Astrocyte of the cerebellum (primary cell): Measurements from ENCODE around the gene DMAC1.

Experiments
- DNase-seq: peaks from one replicate; pipeline ENCODE4 v3.0.0-alpha.2; 2011; ENCODE audit warnings: low read depth
- H3K4me3 ChIP-seq: 2 replicates; pipeline ENCODE4 v1.5.1; 2011; ENCODE audit warnings: mild to moderate bottlenecking, low read depth, low read length, moderate library complexity
- in situ Hi-C: cut with HindIII; loops from 2 replicates; pipeline ENCODE4 v1.10.0; 2017; ENCODE audit warnings: low sequenced_read_pairs
- TF ChIP-seq, protein P1 (sequence below): IDR thresholded peaks from 2 replicates; pipeline ENCODE4 v1.5.1; 2012; ENCODE audit warnings: low read length, low read depth, moderate library complexity, mild to moderate bottlenecking; ENCODE audit errors: missing control alignments

DMAC1 gene

DNA sequence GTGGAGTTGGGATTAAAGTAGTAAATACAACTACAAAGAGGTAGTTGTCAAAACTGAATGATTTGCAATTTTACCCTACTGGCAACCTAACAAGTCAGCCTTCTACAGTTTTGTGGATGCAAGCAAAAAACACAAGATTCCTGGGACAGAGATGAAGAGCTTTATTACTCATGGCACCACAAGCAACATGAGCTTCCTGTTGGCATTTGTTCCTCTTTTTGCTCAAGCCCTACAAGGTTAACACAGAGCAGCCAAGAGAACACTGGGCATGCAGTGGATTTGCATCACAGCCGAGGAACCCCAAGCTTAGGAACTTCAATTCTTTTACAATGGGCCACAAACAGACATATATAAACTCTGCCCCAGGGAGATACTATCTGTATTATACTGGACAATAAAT, 28.8 kb upstream of the DMAC1 start:
- no peak overlapping the region for H3K4me3 ChIP-seq
- TF ChIP-seq, protein P1, sequence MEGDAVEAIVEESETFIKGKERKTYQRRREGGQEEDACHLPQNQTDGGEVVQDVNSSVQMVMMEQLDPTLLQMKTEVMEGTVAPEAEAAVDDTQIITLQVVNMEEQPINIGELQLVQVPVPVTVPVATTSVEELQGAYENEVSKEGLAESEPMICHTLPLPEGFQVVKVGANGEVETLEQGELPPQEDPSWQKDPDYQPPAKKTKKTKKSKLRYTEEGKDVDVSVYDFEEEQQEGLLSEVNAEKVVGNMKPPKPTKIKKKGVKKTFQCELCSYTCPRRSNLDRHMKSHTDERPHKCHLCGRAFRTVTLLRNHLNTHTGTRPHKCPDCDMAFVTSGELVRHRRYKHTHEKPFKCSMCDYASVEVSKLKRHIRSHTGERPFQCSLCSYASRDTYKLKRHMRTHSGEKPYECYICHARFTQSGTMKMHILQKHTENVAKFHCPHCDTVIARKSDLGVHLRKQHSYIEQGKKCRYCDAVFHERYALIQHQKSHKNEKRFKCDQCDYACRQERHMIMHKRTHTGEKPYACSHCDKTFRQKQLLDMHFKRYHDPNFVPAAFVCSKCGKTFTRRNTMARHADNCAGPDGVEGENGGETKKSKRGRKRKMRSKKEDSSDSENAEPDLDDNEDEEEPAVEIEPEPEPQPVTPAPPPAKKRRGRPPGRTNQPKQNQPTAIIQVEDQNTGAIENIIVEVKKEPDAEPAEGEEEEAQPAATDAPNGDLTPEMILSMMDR: no peak
- peak; percentile 15 for DNase-seq
- in situ Hi-C loops: no loop called here

DNA sequence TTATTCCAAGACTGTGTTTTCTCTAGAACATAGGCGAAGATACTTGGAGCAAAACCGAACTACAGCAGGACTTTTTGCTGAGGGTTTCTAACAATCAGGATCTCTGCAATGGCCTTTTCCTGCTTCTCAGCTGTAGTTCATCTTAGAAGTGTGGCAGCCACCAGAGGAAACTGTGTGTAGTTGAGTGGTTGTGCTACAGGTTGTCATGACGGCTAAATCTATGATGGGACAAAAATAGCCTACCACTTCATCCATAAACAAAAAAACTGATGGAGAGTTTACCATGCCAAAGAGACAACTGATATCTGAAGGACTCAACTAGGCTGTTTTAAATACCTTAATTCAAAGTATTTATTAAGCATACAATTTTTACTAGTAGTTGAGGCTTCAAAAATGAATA, 28.2 kb upstream of the DMAC1 start:
- DNase-seq: no peak
- in situ Hi-C loops: no loop called here
- TF ChIP-seq, protein P1: no peak
- H3K4me3 ChIP-seq: no peak overlapping the region

DNA sequence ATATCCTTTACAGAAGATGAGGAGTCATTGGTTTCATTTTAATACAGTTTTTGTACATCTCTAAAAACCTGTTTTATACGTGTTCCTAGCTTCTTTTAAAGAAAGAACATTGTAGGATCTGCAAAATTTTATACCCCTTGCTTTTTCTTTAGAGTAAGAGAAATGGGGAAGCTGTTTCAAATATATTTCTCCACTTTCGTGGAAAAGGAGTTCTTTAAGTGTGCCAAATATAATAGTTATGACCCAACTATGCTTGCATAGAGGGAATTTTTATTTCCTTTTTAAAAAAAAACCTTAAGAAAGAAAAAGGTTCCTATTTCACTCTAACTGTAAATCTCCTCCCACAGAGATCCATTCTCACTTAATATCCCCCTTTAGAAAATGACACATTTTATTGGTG, 27.5 kb upstream of the DMAC1 start:
- TF ChIP-seq, protein P1: no peak
- no peak overlapping the region for H3K4me3 ChIP-seq
- DNase-seq: no peak
- in situ Hi-C loops: no loop called here

DNA sequence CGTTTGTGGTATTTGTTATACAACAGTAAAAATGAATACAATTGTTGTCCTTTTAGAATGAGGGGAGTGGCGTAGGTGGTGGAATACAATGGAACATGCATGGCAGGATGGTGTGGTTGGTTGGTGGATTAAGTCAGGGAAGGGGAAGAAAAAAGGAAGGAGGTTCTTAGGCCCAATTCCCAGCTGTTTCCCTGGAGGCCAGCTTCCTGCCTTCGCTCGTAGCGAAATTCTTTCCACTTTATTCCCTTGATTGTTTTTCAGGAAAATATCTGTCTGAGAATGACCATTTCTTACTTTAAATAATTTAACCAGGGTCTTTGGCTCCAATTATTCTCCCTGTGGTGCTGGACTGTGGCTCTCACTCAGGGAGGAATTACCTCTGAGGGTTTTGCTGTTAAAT, 24.1 kb upstream of the DMAC1 start:
- TF ChIP-seq, protein P1: no peak

DNA sequence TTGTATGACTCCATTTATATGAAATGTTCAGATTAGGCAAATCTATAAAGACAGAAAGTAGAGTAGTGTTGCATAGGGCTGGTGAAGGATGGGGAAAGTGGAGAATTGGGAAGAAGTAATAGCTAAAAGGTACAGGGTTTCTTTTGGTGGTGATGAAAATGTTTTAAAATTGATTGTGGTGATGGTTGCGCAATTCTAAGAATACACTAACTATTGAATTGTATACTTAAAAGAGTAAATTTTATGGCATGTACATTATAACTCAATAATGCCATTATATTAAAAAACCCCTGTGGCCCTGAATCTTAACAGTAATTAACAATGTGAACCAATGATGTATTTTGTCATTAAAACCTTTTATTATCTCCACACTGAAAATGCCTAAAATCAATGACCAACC, 20.4 kb upstream of the DMAC1 start:
- DNase-seq: no peak
- no peak overlapping the region for H3K4me3 ChIP-seq
- in situ Hi-C loops: no loop called here
- TF ChIP-seq, protein P1: no peak

More for the DNA sequence above, 24.1 kb upstream of the DMAC1 start:
- DNase-seq: no peak
- H3K4me3 ChIP-seq: no peak overlapping the region
- in situ Hi-C loops: no loop called here

DNA sequence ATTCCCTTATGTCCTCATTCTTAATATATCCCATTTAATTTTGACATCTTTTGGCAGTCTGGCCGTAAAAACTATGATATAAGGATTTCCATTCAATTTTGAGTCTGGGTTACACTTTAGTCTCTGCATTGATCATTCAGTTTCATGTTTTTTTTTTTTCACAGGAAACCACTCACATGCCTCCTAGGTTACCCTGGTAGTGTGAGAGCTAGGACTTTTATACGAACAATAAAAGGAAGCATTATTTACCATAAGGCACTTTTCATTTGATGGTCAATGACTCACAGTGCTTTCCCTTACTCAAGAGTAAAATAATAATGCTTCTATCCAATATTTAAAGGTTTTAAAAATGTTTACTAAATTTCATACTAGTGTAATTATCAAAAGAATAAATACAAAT, 16.4 kb upstream of the DMAC1 start:
- DNase-seq: no peak
- in situ Hi-C loops: no loop called here
- TF ChIP-seq, protein P1: no peak
- H3K4me3 ChIP-seq: no peak overlapping the region

DNA sequence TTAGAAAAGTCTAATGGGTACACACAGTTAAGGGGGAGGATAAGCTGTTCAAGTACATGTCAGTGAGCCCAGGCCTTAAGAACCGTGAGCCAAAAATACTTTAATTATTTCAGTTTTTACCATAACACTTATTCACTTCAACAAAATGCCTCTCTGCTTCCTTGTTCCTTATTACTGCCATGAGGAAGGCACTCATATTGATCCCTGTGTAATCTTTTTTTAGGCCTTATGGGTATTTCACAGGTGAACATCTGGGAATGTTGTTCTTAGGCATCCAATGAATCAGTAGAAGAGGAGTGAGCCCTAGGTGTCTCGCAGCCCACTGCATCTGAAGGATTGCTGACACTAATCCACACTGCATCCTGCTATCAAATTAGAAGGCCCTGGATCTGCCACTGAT, 13.5 kb upstream of the DMAC1 start:
- H3K4me3 ChIP-seq: no peak overlapping the region
- in situ Hi-C loops: no loop called here

More for the DNA sequence above, 13.5 kb upstream of the DMAC1 start:
- TF ChIP-seq, protein P1: no peak
- no peak for DNase-seq
